ENCODE measurements around the gene AKAP11. TPM values are rescaled to one million over a fixed set of nuclear protein-coding genes. Genes with fewer than 3 reads are reported as not detected.

The AKAP11 gene
- total RNA-seq, 1 experiment from 2014 or later = 24.1 TPM

DNA sequence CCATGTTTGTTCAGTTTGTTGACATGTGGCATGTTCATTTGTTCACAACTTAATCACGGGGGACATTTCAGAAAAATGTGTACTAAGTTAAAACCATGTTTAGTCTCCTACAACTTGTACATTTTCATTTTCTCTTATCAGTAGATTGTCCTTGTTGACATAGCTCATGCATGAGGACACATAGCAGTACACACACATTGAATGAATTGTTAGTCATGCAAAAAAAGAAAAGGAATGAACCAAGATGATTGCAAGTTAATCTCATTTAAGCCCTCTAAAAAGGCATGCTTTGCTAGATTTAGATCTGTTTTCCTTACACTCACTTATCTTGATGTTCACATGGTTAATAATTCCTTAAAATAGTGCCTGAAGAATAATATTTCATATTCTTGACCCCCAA, 38.2 kb upstream of the AKAP11 start:
- Histone ChIP-seq H3K36me3 (ENCODE audit: insufficient read depth, low read length, poor library complexity, severe bottlenecking) (no peaks in the 10 kb centered on the region), H3K9me3 (ENCODE audit: low read depth, low read length, poor library complexity, severe bottlenecking) (no peaks in the 10 kb centered on the region), H3K4me3 (ENCODE audit: low read depth, low read length, poor library complexity, severe bottlenecking) (no peak overlapping the region), H3K4me1 (ENCODE audit: insufficient read depth, low read length, poor library complexity, severe bottlenecking) (peaks cover 9% of the 10 kb centered on the region), H3K27ac (ENCODE audit: low read depth, low read length, poor library complexity, severe bottlenecking) (no peak overlapping the region), H3K27me3 (replicated peaks; ENCODE audit: insufficient read depth, low read depth, low read length, poor library complexity) (no peaks in the 10 kb centered on the region)
- intact Hi-C loops (cut with micrococcal nuclease; ENCODE audit: unreplicated experiment) = no loop called here
- no peak for DNase-seq (ENCODE audit: low spot score)
- no TSS peak for BruUV-seq (replicated peaks)
- POLR2A ChIA-PET (ENCODE audit: low non-redundant PET) = no interaction called here
- TF ChIP-seq EZH2 (IDR thresholded peaks at IDR 0.05; ENCODE audit: borderline replicate concordance, low read depth, low read length, poor library complexity, severe bottlenecking) = no peak
- TF ChIP-seq CTCF (conservative IDR thresholded peaks at IDR 0.05; ENCODE audit: low read depth, low read length) = no peak
- CTCF ChIA-PET = no interaction called here

- no peaks in the 10 kb centered on the region for H3K9me3 ChIP-seq (ENCODE audit: low read depth, low read length, poor library complexity, severe bottlenecking)
- intact Hi-C loops (cut with micrococcal nuclease; ENCODE audit: unreplicated experiment) = no loop called here
- H3K4me3 ChIP-seq (ENCODE audit: low read depth, low read length, poor library complexity, severe bottlenecking) = no peak overlapping the region
- no peaks in the 10 kb centered on the region for H3K4me1 ChIP-seq (ENCODE audit: insufficient read depth, low read length, poor library complexity, severe bottlenecking)
- no peaks in the 10 kb centered on the region for H3K36me3 ChIP-seq (ENCODE audit: insufficient read depth, low read length, poor library complexity, severe bottlenecking)
- no peak for TF ChIP-seq CTCF (conservative IDR thresholded peaks at IDR 0.05; ENCODE audit: low read depth, low read length)
- TF ChIP-seq EZH2 (IDR thresholded peaks at IDR 0.05; ENCODE audit: borderline replicate concordance, low read depth, low read length, poor library complexity, severe bottlenecking) = no peak
- no peaks in the 10 kb centered on the region for H3K27me3 ChIP-seq (replicated peaks; ENCODE audit: insufficient read depth, low read depth, low read length, poor library complexity)
- POLR2A ChIA-PET (ENCODE audit: low non-redundant PET) = no interaction called here
- H3K27ac ChIP-seq (ENCODE audit: low read depth, low read length, poor library complexity, severe bottlenecking) = no peak overlapping the region
- CTCF ChIA-PET = no interaction called here
- no TSS peak for BruUV-seq (replicated peaks)
- no peak for DNase-seq (ENCODE audit: low spot score)
These were observed 32.8 kb upstream of the AKAP11 start for GRCh38 chr13:42239161-42239560.

DNA sequence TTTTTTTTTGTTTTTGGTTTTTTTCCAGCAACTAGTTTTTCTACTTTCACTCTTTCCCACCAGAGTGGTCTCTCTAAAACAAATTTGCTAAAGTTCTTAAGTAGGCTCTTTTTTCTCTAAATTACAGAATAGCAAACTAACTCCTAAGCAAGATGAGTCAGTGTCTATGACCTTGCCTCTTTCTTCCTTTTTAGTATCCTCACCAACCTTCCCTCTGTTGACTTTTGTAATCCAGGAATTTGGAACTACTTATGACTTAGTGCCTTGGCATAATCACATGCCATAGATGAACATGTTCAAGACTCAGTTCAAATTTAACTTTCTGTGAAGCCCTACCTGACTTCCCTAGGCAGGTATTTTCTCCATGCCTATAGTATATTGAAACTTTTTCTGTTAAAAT, 32.3 kb upstream of the AKAP11 start:
- no peaks in the 10 kb centered on the region for H3K9me3 ChIP-seq (ENCODE audit: low read depth, low read length, poor library complexity, severe bottlenecking)
- TF ChIP-seq EZH2 (IDR thresholded peaks at IDR 0.05; ENCODE audit: borderline replicate concordance, low read depth, low read length, poor library complexity, severe bottlenecking) = no peak
- no peak for TF ChIP-seq CTCF (conservative IDR thresholded peaks at IDR 0.05; ENCODE audit: low read depth, low read length)
- ChIA-PET CTCF (no interaction called here), POLR2A (ENCODE audit: low non-redundant PET) (no interaction called here)
- H3K36me3 ChIP-seq (ENCODE audit: insufficient read depth, low read length, poor library complexity, severe bottlenecking) = no peaks in the 10 kb centered on the region
- DNase-seq (ENCODE audit: low spot score) = no peak
- H3K4me1 ChIP-seq (ENCODE audit: insufficient read depth, low read length, poor library complexity, severe bottlenecking) = no peaks in the 10 kb centered on the region
- intact Hi-C loops (cut with micrococcal nuclease; ENCODE audit: unreplicated experiment) = no loop called here
- H3K27ac ChIP-seq (ENCODE audit: low read depth, low read length, poor library complexity, severe bottlenecking) = no peak overlapping the region
- BruUV-seq (replicated peaks) = no TSS peak
- no peaks in the 10 kb centered on the region for H3K27me3 ChIP-seq (replicated peaks; ENCODE audit: insufficient read depth, low read depth, low read length, poor library complexity)
- H3K4me3 ChIP-seq (ENCODE audit: low read depth, low read length, poor library complexity, severe bottlenecking) = no peak overlapping the region
